Nephron (organoid): ENCODE data around the gene ZYG11B.
"Not testable (repeated sequence)": the region's sequence is repeated elsewhere in the genome, so short reads cannot be mapped to it uniquely, and the experiment has no call there.

Source experiments
- H3K27ac Mint-ChIP-seq, 3 experiments: 2 replicates each; pipeline ENCODE4 v1.8.0; 2020; ENCODE audit warnings: mixed read lengths in 3 of 3, mild to moderate bottlenecking in 2 of 3, moderate library complexity in 1 of 3
- H3K27me3 Mint-ChIP-seq: 2 replicates; pipeline ENCODE4 v1.8.0; 2021; ENCODE audit warnings: low read depth, mild to moderate bottlenecking, moderate library complexity, mixed read lengths
- H3K36me3 Mint-ChIP-seq: 2 replicates; pipeline ENCODE4 v1.8.0; 2020; ENCODE audit warnings: low read depth, mixed read lengths
- H3K4me1 Mint-ChIP-seq: 2 replicates; pipeline ENCODE4 v1.8.0; 2020; ENCODE audit warnings: mixed read lengths
- H3K4me3 Mint-ChIP-seq, 3 experiments: 2 replicates each; pipeline ENCODE4 v1.8.0; 2020; ENCODE audit warnings: mild to moderate bottlenecking in 3 of 3, mixed read lengths in 3 of 3, moderate library complexity in 2 of 3
- H3K9me3 Mint-ChIP-seq: 2 replicates; pipeline ENCODE4 v1.8.0; 2020; ENCODE audit warnings: mixed read lengths
- TF ChIP-seq, protein P1 (sequence below), 3 experiments: fragments of 200-600 bp; sonication (generic); IDR thresholded peaks; one replicate each; pipeline ENCODE4 v1.5.0; 2021; ENCODE audit warnings: antibody characterized with exemption in 3 of 3; ENCODE audit not compliant: unreplicated experiment in 3 of 3

ZYG11B gene

DNA sequence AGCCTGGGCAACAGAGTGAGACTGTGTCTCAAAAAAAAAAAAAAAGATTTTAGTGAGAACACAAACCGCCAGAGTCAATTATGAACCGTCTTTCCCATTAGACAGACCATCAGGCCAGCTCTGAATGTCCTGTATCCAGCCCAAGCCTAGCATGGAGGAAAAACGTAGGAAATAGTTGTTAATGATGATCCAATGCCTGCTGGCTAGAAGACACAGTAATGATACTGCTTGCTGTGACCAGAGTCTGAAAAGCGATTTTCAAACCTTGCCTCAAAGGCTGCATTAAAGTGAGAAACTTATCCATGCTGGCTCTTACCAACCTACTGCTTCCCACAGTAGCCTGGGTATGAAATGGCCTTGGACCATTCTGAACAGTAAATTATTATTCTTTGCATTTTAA, 45.1 kb upstream of the ZYG11B start:
- Mint-ChIP-seq H3K27me3 (peaks cover 4% of the 10 kb centered on the region), H3K27ac (no peak overlapping the region), H3K4me1 (peaks cover 31% of the 10 kb centered on the region), H3K9me3 (no peaks in the 10 kb centered on the region), H3K4me3 (no peak overlapping the region), H3K36me3 (peaks cover 5% of the 10 kb centered on the region)
- TF ChIP-seq, protein P1, sequence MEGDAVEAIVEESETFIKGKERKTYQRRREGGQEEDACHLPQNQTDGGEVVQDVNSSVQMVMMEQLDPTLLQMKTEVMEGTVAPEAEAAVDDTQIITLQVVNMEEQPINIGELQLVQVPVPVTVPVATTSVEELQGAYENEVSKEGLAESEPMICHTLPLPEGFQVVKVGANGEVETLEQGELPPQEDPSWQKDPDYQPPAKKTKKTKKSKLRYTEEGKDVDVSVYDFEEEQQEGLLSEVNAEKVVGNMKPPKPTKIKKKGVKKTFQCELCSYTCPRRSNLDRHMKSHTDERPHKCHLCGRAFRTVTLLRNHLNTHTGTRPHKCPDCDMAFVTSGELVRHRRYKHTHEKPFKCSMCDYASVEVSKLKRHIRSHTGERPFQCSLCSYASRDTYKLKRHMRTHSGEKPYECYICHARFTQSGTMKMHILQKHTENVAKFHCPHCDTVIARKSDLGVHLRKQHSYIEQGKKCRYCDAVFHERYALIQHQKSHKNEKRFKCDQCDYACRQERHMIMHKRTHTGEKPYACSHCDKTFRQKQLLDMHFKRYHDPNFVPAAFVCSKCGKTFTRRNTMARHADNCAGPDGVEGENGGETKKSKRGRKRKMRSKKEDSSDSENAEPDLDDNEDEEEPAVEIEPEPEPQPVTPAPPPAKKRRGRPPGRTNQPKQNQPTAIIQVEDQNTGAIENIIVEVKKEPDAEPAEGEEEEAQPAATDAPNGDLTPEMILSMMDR (IDR thresholded peaks at IDR 0.05; ENCODE audit: unreplicated experiment in 3 of 3): no peak

DNA sequence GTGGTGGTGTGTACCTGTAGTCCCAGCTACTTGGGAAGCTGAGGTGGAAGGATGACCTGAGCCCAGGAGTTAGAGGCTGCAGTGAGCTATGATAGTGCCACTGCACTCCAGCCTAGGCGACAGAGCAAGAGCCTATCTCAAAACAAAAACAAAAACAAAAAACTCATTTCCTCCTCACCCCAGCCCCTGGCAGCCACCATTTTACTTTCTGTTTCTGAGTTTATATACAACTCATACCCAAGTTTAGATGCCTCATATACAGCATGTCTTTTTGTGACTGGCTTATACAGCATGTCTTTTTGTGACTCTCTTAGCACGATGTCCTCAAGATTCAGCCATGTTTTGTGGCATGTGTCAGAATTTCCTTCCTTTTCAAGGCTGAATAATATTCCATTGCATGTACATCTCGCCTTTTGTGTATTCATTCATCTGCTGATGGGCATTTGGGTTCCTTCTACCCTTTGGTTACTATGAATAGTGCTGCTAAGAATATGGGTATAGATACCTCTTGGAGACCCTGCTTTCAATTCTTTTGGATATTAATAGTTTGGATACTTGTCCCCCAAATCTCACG, 42.8 kb upstream of the ZYG11B start:
- H3K36me3 Mint-ChIP-seq: peaks cover 14% of the 10 kb centered on the region
- TF ChIP-seq, protein P1 (IDR thresholded peaks at IDR 0.05; ENCODE audit: unreplicated experiment in 3 of 3): no peak
- H3K4me1 Mint-ChIP-seq: peaks cover 19% of the 10 kb centered on the region
- H3K4me3 Mint-ChIP-seq: no peak overlapping the region
- H3K27me3 Mint-ChIP-seq: no peaks in the 10 kb centered on the region
- H3K9me3 Mint-ChIP-seq: no peaks in the 10 kb centered on the region
- no peak overlapping the region for H3K27ac Mint-ChIP-seq

DNA sequence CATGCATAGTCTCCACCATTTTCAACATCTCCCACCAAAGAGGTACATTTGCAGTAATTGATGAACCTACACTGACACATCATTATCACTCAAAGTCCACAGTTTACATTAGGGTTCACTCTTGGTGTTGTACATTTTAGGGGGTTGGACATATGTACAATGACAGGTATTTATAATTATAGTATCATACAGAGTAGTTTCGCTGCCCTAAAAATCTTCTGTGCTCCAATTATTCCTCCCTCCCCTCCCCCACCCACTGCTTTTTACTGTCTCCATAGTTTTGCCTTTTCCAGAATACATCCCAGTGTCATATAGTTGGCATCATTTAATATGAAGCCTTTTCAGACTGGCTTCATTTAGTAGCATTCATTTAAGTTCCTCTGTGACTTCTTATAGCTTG, 41.7 kb upstream of the ZYG11B start:
- Mint-ChIP-seq H3K36me3 (peaks cover 17% of the 10 kb centered on the region), H3K9me3 (no peaks in the 10 kb centered on the region), H3K4me3 (no peak overlapping the region), H3K4me1 (peaks cover 8% of the 10 kb centered on the region), H3K27ac (no peak overlapping the region), H3K27me3 (no peaks in the 10 kb centered on the region)
- TF ChIP-seq, protein P1 (IDR thresholded peaks at IDR 0.05; ENCODE audit: unreplicated experiment in 3 of 3): no peak

DNA sequence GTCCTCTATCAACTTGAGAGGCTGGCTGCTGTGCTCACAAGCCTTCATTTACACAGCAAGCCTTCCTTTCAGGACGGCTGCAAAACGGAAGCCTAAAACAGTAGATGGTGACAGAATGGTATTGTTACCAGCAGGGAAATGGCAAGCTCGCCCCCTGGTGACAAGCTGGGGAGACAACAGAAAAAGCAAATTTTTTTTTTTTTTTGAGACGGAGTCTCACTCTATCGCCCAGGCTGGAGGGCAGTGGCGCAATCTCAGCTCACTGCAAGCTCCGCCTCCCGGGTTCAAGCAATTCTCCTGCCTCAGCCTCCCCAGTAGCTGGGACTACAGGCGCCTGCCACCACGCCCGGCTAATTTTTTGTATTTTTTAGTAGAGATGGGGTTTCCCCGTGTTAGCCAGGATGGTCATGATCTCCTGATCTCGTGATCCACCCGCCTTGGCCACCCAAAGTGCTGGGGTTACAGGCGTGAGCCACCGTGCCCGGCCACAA, 39.9 kb upstream of the ZYG11B start:
- peak overlapping the region in 1 of 3 experiments; percentile 19 for H3K27ac Mint-ChIP-seq
- not testable (repeated sequence) for H3K27me3 Mint-ChIP-seq, H3K4me3 Mint-ChIP-seq, H3K4me1 Mint-ChIP-seq, H3K9me3 Mint-ChIP-seq
- TF ChIP-seq, protein P1 (IDR thresholded peaks at IDR 0.05; ENCODE audit: unreplicated experiment in 3 of 3): peak; percentile 70 to 86 (median 73)
- H3K36me3 Mint-ChIP-seq: peaks cover 22% of the 10 kb centered on the region

DNA sequence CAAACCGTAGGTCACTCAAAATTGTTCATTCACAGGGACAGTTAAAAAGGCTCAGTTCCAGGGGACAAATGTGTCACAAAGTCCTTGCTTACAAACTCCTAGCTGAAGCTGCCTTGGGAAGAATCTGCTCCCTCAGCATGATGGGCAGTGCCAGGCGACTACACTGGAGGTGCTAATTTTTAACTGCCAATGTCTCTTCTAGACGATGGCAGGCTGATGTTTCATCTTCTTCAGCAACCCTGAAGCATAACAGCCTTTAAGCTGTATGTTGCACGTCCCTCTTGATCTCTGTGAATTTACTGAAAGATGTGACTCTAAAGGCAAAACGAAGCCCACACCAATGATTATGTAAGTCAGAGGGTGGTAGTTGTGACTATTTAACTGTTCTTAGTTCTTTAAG, 39.4 kb upstream of the ZYG11B start:
- H3K4me3 Mint-ChIP-seq: no peak overlapping the region
- H3K36me3 Mint-ChIP-seq: peaks cover 26% of the 10 kb centered on the region
- H3K4me1 Mint-ChIP-seq: peaks cover 5% of the 10 kb centered on the region
- no peak overlapping the region for H3K27ac Mint-ChIP-seq
- H3K27me3 Mint-ChIP-seq: no peaks in the 10 kb centered on the region
- TF ChIP-seq, protein P1 (IDR thresholded peaks at IDR 0.05; ENCODE audit: unreplicated experiment in 3 of 3): no peak
- no peaks in the 10 kb centered on the region for H3K9me3 Mint-ChIP-seq

DNA sequence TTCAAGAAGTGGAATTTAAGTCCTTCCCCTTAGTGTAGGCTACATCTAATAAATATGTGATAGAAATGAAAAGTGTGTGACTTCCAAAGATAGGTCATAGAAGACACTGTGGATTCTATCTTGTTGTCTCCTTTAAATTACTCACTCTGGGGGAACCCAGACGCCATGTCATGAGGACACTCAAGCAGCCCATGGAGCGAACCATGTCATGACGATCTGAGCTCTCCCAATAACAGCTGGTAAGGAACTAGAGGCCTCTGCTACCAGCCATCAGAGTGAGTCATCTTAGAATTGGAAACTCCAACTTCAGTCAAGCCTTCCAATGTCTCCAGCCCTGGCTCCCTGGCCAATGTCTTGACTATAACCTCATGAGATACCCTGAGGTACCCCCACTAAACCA, 34.4 kb upstream of the ZYG11B start:
- Mint-ChIP-seq H3K4me3 (no peak overlapping the region), H3K36me3 (peaks cover 43% of the 10 kb centered on the region), H3K9me3 (no peaks in the 10 kb centered on the region)

More for the DNA sequence above, 34.4 kb upstream of the ZYG11B start:
- no peaks in the 10 kb centered on the region for H3K27me3 Mint-ChIP-seq
- TF ChIP-seq, protein P1 (IDR thresholded peaks at IDR 0.05; ENCODE audit: unreplicated experiment in 3 of 3): no peak
- H3K27ac Mint-ChIP-seq: no peak overlapping the region
- no peaks in the 10 kb centered on the region for H3K4me1 Mint-ChIP-seq
